ENCODE results near the gene RFX2. TPM values are rescaled to one million over a fixed set of nuclear protein-coding genes. Genes with fewer than 3 reads are reported as not detected.

Gene RFX2
- total and polyA plus RNA-seq, 9 donors = 5.9 to 31.2 (median 13.3) TPM

- TF ChIP-seq EP300 (IDR thresholded peaks at IDR 0.05) = no peak
- no peaks in the 10 kb centered on the region for H3K9me3 ChIP-seq
- no peak for DNase-seq
- H3K36me3 ChIP-seq = no peaks in the 10 kb centered on the region
- no peaks in the 10 kb centered on the region for H3K27me3 ChIP-seq
- no peak overlapping the region for H3K4me3 ChIP-seq
- intact Hi-C loops (cut with DNase I) = loop anchor here in 1 of 4 donors (5.0 kb wide), 1 partner anchor 44 kb away; no protein-coding TSS in a partner anchor
- H3K27ac ChIP-seq = no peak overlapping the region
- 71 to 81% (median 79%) methylated on average over 14 of the region's 14 CpGs for WGBS, 3 donors
- peaks cover 24% of the 10 kb centered on the region for H3K4me1 ChIP-seq (ENCODE audit: insufficient read depth)
Observed at GRCh38 chr19:6063576-6064335, 46.5 kb downstream of the RFX2 start.

- H3K9me3 ChIP-seq = no peaks in the 10 kb centered on the region
- H3K27me3 ChIP-seq = no peaks in the 10 kb centered on the region
- TF ChIP-seq POLR2A (IDR thresholded peaks at IDR 0.05) (no peak), CTCF (IDR thresholded peaks at IDR 0.05) (no peak), EP300 (IDR thresholded peaks at IDR 0.05) (no peak)
- no peaks in the 10 kb centered on the region for H3K36me3 ChIP-seq
- intact Hi-C loops (cut with DNase I) = loop anchor here in 1 of 4 donors (5.0 kb wide), 1 partner anchor 44 kb away; no protein-coding TSS in a partner anchor
- H3K4me1 ChIP-seq (ENCODE audit: insufficient read depth) = peaks cover 29% of the 10 kb centered on the region
- H3K27ac ChIP-seq = no peak overlapping the region
- 94 to 95% (median 95%) methylated on average over 17 of the region's 17 CpGs for WGBS, 3 donors
- no peak overlapping the region for H3K4me3 ChIP-seq
- no peak for DNase-seq
Observed at GRCh38 chr19:6062961-6063575, 47.2 kb downstream of the RFX2 start.

- H3K4me1 ChIP-seq (ENCODE audit: insufficient read depth) = peaks cover 33% of the 10 kb centered on the region
- WGBS, 3 donors = 5 to 17% (median 12%) methylated on average over 11 of the region's 11 CpGs
- no peaks in the 10 kb centered on the region for H3K27me3 ChIP-seq
- no peak overlapping the region for H3K27ac ChIP-seq
- H3K4me3 ChIP-seq = no peak overlapping the region
- H3K36me3 ChIP-seq = no peaks in the 10 kb centered on the region
- TF ChIP-seq EP300 (IDR thresholded peaks at IDR 0.05) = no peak
- TF ChIP-seq CTCF (IDR thresholded peaks at IDR 0.05) = no peak
- TF ChIP-seq POLR2A (IDR thresholded peaks at IDR 0.05) = no peak
- DNase-seq = peak in 3 of 5 donors; percentile 66 to 71 (median 67)
- intact Hi-C loops (cut with DNase I) = loop anchor here in 1 of 4 donors (5.0 kb wide), 1 partner anchor 45 kb away; no protein-coding TSS in a partner anchor
- H3K9me3 ChIP-seq = no peaks in the 10 kb centered on the region
Observed at GRCh38 chr19:6062274-6062673, 48.0 kb downstream of the RFX2 start.

GRCh38 chr19:6061376-6062130, 48.7 kb downstream of the RFX2 start:
- H3K27me3 ChIP-seq = no peaks in the 10 kb centered on the region
- intact Hi-C loops (cut with DNase I) = loop anchor here in 1 of 4 donors (5.0 kb wide), 1 partner anchor 46 kb away; no protein-coding TSS in a partner anchor
- H3K36me3 ChIP-seq = no peaks in the 10 kb centered on the region
- no peak overlapping the region for H3K27ac ChIP-seq
- WGBS, 3 donors = 39 to 43% (median 39%) methylated on average over 16 of the region's 16 CpGs
- peaks cover 34% of the 10 kb centered on the region for H3K4me1 ChIP-seq (ENCODE audit: insufficient read depth)
- no peaks in the 10 kb centered on the region for H3K9me3 ChIP-seq
- DNase-seq = peak in 2 of 5 donors; percentile 62 to 69
- TF ChIP-seq EP300 (IDR thresholded peaks at IDR 0.05) = no peak
- no peak for TF ChIP-seq CTCF (IDR thresholded peaks at IDR 0.05)
- TF ChIP-seq POLR2A (IDR thresholded peaks at IDR 0.05) = no peak
- H3K4me3 ChIP-seq = no peak overlapping the region

Measured in ovary (tissue), 9 donors.